SIG-M5 treated with dmso at 0.1 percent for 504 hours (cell line): Measurements from ENCODE around the gene NCAM1.
A peak's percentile ranks its signal among the peaks of the same experiment; 100 is the strongest.

Experiments
- DNase-seq: peaks from one replicate; lab custom pipeline; 2025; ENCODE audit not compliant: unreplicated experiment; lab: John Stamatoyannopoulos, UW

The NCAM1 gene

GRCh38 chr11:112968941-112969713 is 7.9 kb downstream of the NCAM1 start:
- no peak for DNase-seq

DNA sequence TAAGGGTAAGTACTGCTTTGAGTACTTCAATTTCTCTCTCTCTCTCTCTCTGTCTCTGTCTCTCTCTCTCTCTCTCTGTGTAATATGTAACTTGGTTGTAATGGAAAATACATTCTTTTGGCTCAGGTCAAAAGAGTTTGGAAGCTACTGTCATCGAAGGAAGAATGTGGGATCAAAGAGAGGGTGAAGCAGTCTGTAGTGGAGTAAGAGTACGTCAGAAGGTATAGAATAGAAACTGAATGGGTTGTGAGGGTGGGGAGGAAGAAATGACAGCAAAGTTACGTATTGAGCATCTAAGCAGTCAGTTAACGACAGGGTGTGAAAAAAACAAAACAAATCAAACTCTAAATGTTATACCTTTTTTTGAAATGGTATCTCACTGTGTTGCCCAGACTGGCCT is 10.0 kb downstream of the NCAM1 start:
- no peak for DNase-seq

DNA sequence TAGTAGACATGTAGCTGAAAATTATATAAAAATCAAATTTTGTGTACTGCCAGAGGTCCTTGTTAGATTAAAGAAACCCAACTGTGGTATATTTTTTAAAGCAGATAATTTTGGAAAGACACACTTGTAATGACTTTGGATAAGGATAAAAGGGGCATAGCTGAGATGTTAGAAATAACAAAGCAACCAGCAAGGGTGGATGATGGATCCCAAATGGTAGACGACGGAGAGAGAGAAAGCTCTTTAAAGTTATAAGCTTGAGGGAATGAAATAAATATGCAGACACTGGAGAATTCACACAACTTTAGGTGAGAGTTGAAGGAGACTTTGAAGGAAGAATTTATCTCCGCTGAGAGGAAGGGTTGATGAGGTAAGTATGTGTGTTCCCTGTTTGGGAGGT is 10.6 kb downstream of the NCAM1 start:
- DNase-seq = no peak

DNA sequence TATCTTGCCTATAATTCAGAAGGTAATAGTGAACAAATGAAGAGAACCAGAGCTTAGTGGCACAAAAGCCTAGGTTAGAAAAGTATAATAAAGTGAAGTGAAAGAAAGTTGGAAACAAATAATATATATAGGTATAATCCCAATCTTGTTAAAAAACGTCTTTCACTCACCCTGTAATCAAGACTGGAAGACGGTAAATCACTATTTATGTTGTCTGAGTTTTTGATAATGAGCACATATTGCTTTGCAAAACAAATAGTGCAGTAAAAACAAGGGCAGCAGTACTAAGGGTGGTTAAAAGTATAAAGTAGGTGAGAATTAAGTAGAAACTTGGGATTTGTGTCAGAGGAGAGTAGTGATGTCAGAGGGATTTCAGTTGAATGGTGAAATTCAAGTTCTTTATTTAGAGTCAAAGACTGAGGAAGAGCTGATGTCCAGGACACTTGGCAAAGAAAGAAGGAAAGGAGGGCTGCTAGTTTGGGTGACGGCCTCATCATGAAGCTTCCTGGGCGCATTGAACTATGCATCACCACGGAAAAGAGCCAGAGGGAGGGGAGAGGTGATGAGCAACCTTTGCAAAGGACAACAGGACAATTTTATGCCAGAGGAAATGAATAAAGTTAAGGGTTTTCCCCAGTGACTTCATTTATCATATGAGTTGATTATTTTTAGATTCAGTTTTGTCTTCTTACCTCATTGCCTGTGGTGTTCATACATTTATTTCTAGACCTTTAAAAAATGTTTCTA is 11.4 kb downstream of the NCAM1 start:
- no peak for DNase-seq

GRCh38 chr11:112975051-112975450 is 13.8 kb downstream of the NCAM1 start:
- DNase-seq = no peak

DNA sequence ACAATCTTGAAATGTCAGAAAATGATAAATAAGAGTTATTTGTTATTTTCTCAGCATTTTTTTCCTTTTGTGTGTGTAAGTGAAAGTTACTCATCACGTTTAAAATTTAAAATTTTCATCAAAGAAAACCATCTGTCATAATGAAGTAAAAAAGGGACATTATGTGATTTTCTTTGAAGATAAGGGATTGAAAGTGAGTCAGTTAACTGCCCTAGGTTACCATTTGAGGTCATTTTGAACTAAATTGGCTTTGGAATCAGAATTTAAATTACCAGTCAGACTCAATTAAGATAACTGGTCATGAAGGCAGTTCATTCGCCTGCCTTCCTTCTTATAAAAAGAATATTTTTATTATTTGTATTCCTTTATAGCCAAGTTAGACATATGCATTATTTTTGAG is 14.3 kb downstream of the NCAM1 start:
- DNase-seq = no peak

GRCh38 chr11:112977755-112978154 is 16.5 kb downstream of the NCAM1 start:
- peak; percentile 90 for DNase-seq

DNA sequence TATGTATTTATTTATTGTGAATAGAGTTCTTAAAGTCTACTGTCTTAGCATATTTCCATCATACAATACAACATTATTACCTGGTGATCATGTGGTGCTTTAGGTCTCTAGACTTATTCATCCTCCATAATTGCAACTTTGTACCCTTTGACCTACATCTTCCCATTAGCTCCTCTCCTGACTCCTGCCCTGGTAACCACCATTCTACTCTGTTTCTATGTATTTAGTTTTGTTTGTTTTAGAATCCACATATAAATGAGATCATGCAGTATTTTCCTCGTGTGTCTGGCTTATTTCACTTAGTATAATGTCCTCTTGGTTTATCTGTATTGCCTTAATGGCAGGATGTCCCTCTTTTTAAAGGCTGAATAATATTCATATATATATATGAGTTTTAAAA is 22.7 kb downstream of the NCAM1 start:
- DNase-seq = no peak

DNA sequence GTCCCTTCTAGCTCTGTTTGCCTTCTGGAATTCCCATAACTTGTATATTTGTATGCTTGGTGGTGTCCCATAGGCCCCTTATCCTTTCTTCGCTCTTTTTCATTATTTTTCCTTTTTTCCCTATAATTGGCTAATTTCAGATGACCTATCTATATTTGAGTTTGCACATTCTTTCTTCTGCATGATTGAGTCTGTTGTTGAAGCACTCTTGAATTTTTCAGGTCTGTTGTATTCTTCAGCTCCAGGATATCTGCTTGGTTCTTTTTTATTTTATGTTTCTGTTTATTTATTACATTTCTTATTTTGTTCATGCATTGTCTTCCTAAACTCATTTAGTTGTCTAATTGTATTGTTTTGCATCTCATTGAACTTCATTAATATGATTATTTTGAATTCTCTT is 28.0 kb downstream of the NCAM1 start:
- no peak for DNase-seq

DNA sequence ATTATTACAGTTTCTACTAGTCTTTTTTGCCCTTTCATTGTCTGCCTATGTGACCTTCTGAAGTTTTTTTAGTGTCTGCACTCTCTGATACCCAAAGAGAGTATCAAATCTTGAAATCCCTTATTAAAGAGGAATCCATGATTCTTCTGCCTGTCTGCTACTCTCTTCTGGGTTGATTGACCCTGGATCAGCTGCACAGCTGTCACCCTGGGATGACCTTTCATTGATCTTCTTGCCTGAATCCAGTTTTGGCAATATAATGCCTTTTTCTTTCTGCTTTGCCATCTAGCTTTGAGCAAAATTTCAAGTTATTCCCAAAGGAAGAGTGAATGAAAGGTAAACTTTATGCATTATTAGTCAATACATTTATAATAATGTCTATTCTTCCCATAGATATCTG is 32.6 kb downstream of the NCAM1 start:
- no peak for DNase-seq

- no peak for DNase-seq
Observed at GRCh38 chr11:112995423-112996090, 34.3 kb downstream of the NCAM1 start.

DNA sequence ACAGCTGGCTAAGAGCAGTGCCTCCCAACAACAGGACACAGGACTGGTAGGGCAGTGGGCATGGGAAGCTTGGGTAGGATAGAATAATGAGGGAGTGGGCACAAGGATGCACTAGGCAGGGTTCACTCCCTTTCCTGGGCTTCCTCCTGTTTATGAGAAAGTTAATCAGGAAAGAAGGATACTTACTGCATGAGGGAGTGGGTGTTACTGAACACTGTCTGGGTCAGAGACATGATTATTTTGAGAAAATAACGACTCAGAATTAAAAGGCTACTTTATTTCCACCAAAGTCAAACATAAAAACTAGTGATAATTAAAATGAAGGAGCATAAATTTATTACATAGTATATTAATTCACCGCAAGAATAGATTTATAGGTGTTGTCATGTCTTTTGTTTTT is 35.8 kb downstream of the NCAM1 start:
- DNase-seq = no peak

- no peak for DNase-seq
Observed at GRCh38 chr11:112997857-112998466, 36.7 kb downstream of the NCAM1 start.

GRCh38 chr11:112999520-112999919 is 38.3 kb downstream of the NCAM1 start:
- DNase-seq = no peak

- DNase-seq = no peak
Observed at GRCh38 chr11:113001709-113002108, 40.5 kb downstream of the NCAM1 start.

GRCh38 chr11:113006896-113007445 is 45.8 kb downstream of the NCAM1 start:
- DNase-seq = no peak

GRCh38 chr11:113014262-113015097 is 53.3 kb downstream of the NCAM1 start:
- DNase-seq = no peak

DNA sequence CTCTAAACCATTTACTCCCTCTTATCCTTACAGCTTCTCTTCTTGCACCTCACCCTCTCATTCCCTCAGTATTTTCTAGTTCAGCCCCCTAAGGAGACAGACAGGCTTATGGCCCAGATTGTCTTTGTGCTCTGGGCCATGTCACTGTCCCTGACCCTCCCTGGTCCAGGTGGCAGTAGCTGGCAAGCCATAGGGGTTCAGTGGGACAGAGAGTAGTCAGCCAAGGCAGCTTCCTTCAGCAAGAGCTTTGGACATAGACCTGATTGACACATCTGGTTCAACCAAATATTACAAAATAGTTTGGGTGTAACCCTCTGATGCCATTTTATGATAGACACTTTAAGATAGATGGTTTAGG is 53.9 kb downstream of the NCAM1 start:
- no peak for DNase-seq

DNA sequence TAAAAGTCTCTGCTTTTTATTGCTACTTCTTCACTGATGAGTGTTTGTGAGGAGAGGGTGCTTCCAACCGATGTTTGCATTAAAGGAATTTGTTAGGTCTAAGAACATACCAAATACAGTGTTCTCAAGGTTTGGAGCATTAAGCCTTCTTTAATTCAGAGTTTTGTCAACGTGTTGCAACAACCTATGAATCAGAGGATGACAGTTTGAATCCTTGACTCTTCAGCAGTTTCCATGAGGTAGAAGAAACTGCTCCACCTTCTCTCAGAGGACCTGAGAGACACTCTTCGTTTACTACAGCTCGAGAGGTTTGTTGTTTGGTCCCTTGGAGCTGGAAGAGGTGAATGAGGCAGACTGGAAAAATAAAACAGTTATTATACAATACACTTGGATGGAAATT is 55.7 kb downstream of the NCAM1 start:
- no peak for DNase-seq

- no peak for DNase-seq
Observed at GRCh38 chr11:113018913-113019312, 57.7 kb downstream of the NCAM1 start.

- DNase-seq = no peak
Observed at GRCh38 chr11:113019711-113020110, 58.5 kb downstream of the NCAM1 start.
